Stimulated activated CD4-positive, alpha-beta T cell treated with anti-CD3 and anti-CD28 coated beads, TNF-alpha, amount 100 ng/mL, for 4 hours (primary cell): ENCODE results near the gene GIGYF1.

Experiments
- DNase-seq, 3 experiments: peaks; one replicate each; pipeline ENCODE4 v3.0.0-alpha.2; 2020; ENCODE audit warnings: low read depth in 3 of 3

Gene GIGYF1

DNA sequence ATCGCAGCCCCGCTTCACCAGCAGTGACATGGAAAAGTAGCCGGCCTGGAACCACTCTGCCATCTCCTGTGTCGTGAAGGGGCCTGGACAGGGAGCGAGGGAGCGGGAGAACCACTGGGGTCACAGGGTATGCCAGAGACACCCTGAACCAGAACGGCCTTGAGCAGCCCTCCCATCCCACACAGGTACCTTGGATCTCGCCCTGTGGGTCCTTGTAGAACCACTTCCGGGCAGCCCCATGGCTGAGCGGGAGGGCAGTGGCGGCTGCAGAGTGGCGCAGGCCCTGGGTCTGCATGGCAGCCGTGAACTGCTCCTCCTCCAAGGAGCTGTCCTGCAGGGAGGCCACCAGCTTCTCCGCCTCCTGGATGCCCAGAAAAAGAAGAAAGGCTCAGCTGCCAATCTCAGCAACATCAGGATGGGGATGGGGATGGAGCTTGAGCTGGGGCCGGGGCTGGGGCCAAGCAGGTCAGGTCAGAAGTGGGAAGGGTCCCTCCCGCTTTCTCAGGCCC, 9.5 kb downstream of the GIGYF1 start:
- DNase-seq, result no peak

DNA sequence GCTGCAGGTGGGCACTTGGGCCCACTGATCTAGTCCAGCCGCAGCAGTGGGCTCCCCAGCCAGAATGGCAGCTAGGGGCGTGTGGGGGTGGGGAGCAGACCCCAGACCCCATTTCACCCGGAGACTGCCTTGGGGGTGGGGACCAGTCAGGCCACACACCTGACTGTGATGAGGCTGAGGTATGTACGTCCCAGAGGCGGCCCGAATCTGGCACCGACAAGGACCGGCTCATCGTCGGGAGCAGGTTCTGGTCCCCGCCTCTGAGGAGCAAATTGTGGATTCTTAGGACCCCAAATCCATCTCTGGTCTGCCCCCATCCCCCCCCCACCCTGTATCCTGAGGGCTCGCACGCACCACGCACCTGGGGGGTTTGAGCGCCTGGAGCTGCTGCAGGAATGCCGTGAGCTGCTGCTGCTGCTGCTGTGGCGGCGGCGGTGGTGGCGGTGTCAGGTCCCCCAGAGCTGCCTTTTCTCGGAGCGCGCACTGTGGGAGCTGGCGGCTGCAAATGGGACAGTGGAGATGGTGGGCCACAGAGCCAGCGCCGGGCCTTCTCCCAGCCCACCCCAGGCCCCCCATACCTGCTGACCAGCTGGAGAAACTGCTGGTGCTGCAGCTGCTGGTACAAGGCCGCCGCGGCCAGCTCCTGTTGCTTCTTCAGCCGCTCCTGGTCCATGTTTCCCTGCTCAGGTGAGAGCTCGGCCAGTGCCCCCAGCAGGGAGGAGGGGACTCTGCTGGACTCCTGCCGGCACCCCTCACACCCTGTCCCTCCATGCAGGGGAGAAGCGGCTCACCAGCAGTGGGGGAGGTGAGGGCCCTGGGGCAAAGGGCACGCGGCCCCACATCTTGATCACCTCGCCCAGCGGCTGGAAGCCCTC, 10.2 kb downstream of the GIGYF1 start:
- DNase-seq, result no peak

DNA sequence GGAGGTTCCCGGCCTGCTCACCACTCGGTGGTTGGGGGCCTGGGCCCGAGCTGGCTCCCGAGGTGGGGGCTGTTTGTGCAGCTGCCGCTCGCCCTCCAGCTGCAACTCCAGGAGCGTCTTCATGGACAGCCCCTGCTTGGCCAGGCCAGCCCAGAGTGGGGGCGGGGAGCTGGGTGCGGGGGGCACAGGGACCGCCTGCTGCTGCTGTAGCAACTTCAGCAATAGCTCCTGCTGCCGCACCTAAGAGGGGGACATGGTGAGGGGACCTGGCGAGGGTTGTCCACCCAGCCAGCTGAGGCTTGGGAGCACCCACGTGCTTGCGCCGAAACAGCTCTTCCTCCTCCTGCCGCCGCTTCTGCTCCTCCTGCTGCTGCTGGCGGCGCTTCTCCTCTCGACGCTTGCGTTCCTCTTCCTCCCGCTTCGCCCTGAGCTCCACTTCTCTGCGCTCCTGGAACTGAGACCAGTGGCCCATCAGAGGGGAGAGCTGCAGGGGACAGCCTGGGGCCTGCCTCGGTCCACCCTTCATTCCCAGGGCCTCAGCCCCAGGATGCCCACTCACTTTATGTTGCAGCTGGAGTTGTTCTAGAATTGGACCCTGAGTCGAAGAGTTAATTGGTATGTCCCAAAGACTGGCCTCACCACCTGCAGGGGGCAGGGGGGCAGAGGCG, 10.9 kb downstream of the GIGYF1 start:
- no peak for DNase-seq

- no peak for DNase-seq
Observed at GRCh38 chr7:100682228-100682741, 11.8 kb downstream of the GIGYF1 start.

DNA sequence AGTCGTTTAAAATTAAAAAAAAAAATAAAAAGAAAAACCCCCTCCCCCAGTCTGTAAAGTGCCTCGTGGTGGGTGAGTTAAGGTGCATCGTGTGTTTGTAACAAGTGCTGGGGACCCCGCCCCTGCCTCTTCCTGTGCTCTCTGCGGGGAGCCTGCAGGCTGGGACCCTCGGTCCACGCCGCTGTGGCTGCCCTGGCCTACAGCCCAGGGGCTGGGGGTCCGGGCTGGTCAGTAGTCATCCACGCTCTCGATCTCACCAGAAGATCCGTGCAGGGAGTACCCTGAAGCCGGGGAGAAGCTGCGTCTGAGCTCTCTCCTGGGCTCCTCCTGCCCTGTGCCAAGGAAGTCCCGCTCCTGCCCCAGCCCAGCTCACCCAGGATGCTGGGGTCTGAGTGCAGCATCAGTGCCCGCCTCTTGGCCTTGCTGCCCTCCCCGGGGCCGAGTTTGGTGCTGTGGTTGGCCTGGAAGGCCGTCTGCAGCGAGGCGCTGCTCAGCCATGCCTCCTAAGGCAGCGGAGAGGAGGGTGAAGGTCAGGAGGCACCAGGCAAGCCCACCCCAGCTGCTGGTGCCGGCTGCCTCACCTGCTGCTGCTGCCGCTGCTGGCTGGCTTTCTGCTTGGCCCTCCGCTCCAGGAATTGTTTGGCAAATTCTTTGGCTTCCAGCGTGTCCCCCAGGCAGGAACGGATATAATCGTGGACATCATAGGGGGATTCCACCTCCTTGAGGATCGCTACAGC, 12.4 kb downstream of the GIGYF1 start:
- no peak for DNase-seq

GRCh38 chr7:100680576-100681271, 13.3 kb downstream of the GIGYF1 start:
- DNase-seq, result no peak

DNA sequence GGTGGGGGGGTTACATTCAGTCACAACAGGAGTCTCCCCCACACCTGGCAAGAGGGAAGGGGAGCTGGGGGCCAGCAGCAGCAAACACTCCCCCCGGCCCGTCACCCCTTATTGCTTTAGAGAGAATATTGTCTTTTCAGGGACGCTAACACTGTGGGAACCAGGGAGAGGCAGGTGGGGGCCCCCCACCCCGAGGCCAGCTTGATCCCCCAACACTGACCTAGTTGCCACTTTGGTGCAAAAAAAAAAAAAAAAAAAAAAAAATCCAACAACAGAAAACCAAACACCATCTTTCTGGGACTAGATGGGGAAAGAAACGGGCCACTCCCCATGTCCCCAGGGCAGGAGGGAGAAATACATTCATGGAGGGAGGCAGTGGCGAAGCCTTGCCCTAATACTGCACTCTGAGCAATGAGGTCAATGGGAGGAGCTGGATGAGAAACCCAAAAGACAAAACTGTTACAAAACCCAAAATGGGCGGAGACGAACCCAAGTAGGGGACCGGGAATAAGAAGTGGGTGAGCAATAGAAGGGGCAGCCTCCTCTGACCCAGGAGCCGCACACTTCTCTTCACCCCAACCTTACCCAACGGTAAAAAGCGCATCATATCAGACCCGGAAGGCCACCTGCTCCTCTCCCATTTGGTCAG, 14.0 kb downstream of the GIGYF1 start:
- no peak for DNase-seq

DNA sequence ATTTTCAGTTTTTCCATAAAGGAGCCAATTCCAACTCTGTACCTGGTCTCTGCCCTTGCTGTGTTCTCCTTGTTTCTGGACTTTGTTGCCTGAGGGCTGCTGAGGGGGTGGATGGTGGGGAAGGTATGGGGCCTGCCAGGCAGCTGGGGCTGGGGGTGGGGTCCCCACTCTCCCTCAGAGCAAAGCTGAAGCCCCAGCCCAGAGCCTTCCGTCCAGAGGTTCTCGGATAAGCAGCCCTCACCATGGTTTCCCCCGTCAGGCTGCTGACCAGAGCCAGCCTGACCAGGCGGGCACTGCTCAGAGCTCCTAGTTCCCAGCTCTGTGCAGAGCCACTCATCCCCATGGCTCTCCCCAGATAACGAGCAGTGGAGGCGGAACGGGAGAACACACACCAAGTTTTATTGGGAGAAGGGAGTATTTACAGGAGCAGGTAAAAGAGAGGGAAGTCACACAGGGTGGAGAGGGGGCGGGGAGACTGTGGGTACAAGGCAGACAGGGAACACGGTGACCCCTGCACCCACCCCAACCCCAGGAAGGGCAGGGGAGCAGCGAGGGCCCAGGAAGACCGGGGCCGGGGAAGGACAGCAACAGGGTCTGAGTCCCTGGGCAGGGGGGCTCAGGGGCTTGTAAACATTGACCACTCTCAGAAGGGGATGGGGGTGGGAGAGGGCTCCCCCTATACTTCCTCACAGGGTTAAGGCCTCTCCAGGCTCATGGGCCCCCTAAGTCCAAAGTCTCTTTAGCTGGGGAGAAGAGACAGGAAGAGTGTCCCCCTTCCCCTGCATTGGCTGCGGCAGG, 14.7 kb downstream of the GIGYF1 start:
- DNase-seq, result no peak

GRCh38 chr7:100678291-100678984, 15.6 kb downstream of the GIGYF1 start:
- no peak for DNase-seq

GRCh38 chr7:100677308-100678267, 16.5 kb downstream of the GIGYF1 start:
- no peak for DNase-seq

- no peak for DNase-seq
Observed at GRCh38 chr7:100676501-100677306, 17.3 kb downstream of the GIGYF1 start.

- DNase-seq, result peak in 2 of 3 experiments; percentile 73 to 76
Observed at GRCh38 chr7:100675581-100676350, 18.3 kb downstream of the GIGYF1 start.

GRCh38 chr7:100675105-100675451, 19.0 kb downstream of the GIGYF1 start:
- DNase-seq, result peak in 1 of 3 experiments; percentile 26

- DNase-seq, result no peak
Observed at GRCh38 chr7:100674411-100675104, 19.5 kb downstream of the GIGYF1 start.

DNA sequence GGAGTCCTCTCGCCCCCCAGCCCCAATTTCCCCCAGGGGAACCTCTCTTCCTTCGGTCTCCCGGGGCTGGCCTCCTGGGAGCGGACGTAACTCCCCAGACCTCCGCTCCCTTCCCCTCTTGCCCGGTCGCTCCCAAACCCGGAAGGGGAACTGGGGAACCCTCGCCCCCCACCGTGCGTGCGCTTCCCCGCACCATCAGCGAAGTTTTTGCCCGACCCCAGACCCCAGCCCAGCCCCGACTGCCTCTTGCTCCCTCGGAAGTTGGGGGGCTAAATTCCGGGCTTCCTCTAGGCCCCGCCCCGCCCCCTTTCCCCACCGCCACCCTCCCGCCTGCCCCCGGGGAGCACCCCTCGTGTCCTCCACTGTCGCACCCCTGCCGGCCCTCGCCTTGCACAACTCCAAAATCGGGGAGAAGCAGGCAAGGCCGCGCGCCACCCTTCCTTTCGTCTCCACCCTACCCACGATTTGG, 20.1 kb downstream of the GIGYF1 start:
- peak in 1 of 3 experiments; percentile 28 for DNase-seq
